GM12878 (cell line): ENCODE results near the gene STX1B. TPM values are rescaled to one million over a fixed set of nuclear protein-coding genes. Genes with fewer than 3 reads are reported as not detected.

ENCODE experiments used
- ATAC-seq: fragments of 200-7000 bp; cut with Tn5 transposase; 3 replicates; pipeline ENCODE4 v1.9.1; 2020; ENCODE audit warnings: mild to moderate bottlenecking, moderate library complexity
- BruUV-seq: library from RNA; stranded (reverse); fragments of 400-500 nt; replicated peaks from 2 replicates; lab custom pipeline; 2021; lab: Mats Ljungman, UMichigan
- CTCF ChIA-PET: fragments of 300-600 bp; sonication (Branson Sonifier 250); formaldehyde crosslinking; extraction: SDS; loops from one replicate; lab custom pipeline; 2021; ENCODE audit warnings: inconsistent platforms; lab: Yijun Ruan, JAX
- POLR2A ChIA-PET: fragments of 350-600 bp; formaldehyde crosslinking; extraction: SDS; loops from one replicate; lab custom pipeline; 2021; ENCODE audit warnings: inconsistent platforms; lab: Charles Lee
- RAD21 ChIA-PET: fragments of 300-600 bp; sonication (Branson Sonifier 250); formaldehyde crosslinking; loops from one replicate; lab custom pipeline; 2023; ENCODE audit warnings: antibody characterized with exemption; ENCODE audit not compliant: unreplicated experiment; lab: Charles Lee
- SMC1A ChIA-PET: fragments of 300-600 bp; sonication (Branson Sonifier 250); formaldehyde crosslinking; loops from one replicate; lab custom pipeline; 2023; ENCODE audit not compliant: unreplicated experiment, uncharacterized antibody; lab: Charles Lee
- DNase-seq: peaks from one replicate; pipeline ENCODE4 v3.0.0-alpha.2; 2011; ENCODE audit warnings: low read depth, low spot score
- FAIRE-seq: peaks from 3 replicates; lab custom pipeline; 2011; peaks lifted over from hg19 to GRCh38; lab: Jason Lieb, UNC
- H2AFZ ChIP-seq: 2 replicates; pipeline ENCODE4 v1.6.0; 2011; ENCODE audit warnings: low read depth, low read length, control low read depth; ENCODE audit not compliant: control insufficient read depth
- H3K27ac ChIP-seq: 2 replicates; pipeline ENCODE4 v1.5.1; 2011; ENCODE audit warnings: control low read depth; ENCODE audit not compliant: control insufficient read depth, insufficient read depth
- H3K27me3 ChIP-seq, 2 experiments: replicated peaks in 1 of 2; 2 replicates each; pipeline versions ENCODE4 v1.6.0 to v1.6.1; 2011; ENCODE audit warnings: low read length in 1 of 2; ENCODE audit not compliant: control insufficient read depth in 2 of 2, insufficient read depth in 2 of 2
- H3K36me3 ChIP-seq, 2 experiments: 2 replicates each; pipeline ENCODE4 v1.5.1; 2011; ENCODE audit warnings: low read length in 1 of 2; ENCODE audit not compliant: control insufficient read depth in 2 of 2, insufficient read depth in 2 of 2
- H3K4me1 ChIP-seq: 2 replicates; pipeline ENCODE4 v1.6.1; 2011; ENCODE audit warnings: mild to moderate bottlenecking, low read length, moderate library complexity, mixed read lengths; ENCODE audit not compliant: control insufficient read depth, insufficient read depth
- H3K4me2 ChIP-seq: 2 replicates; pipeline ENCODE4 v1.6.0; 2011; ENCODE audit warnings: control low read depth; ENCODE audit not compliant: control insufficient read depth, insufficient read depth
- H3K4me3 ChIP-seq: fragments of 200-600 bp; sonication (generic); 2 replicates; pipeline ENCODE4 v1.5.1; 2016
- H3K79me2 ChIP-seq: 2 replicates; pipeline ENCODE4 v1.6.0; 2011; ENCODE audit warnings: low read length; ENCODE audit not compliant: control insufficient read depth, insufficient read depth
- H3K9ac ChIP-seq: 2 replicates; pipeline ENCODE4 v1.8.0; 2011; ENCODE audit warnings: low read length, control low read depth, mixed read lengths; ENCODE audit not compliant: control insufficient read depth, insufficient read depth
- H3K9me3 ChIP-seq: replicated peaks from 3 replicates; pipeline ENCODE4 v1.5.1; 2011; ENCODE audit warnings: mild to moderate bottlenecking, low read length; ENCODE audit not compliant: control insufficient read depth, insufficient read depth
- H4K20me1 ChIP-seq: 2 replicates; pipeline ENCODE4 v1.6.0; 2011; ENCODE audit not compliant: control insufficient read depth, insufficient read depth
- CREM ChIP-seq: IDR thresholded peaks from 2 replicates; pipeline ENCODE4 v1.6.1; 2014; ENCODE audit warnings: antibody characterized with exemption, low read depth
- KDM1A ChIP-seq: fragments of 200-600 bp; sonication (generic); IDR thresholded peaks from 2 replicates; pipeline ENCODE4 v1.6.1; 2016; ENCODE audit warnings: borderline replicate concordance
- MLLT1 ChIP-seq: fragments of 450-650 bp; IDR thresholded peaks from 2 replicates; pipeline ENCODE4 v1.6.1; 2016; ENCODE audit warnings: mild to moderate bottlenecking
- NR2C1 ChIP-seq: fragments of 450-650 bp; IDR thresholded peaks from 2 replicates; pipeline ENCODE4 v1.6.1; 2017; ENCODE audit warnings: antibody characterized with exemption, mild to moderate bottlenecking, moderate library complexity
- PKNOX1 ChIP-seq: fragments of 450-650 bp; IDR thresholded peaks from 2 replicates; pipeline ENCODE4 v1.6.1; 2016; ENCODE audit warnings: mild to moderate bottlenecking
- RAD21 ChIP-seq: IDR thresholded peaks from 2 replicates; pipeline ENCODE4 v1.6.1; 2011; ENCODE audit warnings: mild to moderate bottlenecking, low read depth, low read length, moderate library complexity; ENCODE audit not compliant: insufficient read depth
- SIN3A ChIP-seq: IDR thresholded peaks from 2 replicates; pipeline ENCODE4 v1.6.1; 2012; ENCODE audit warnings: low read depth, low read length, improper control_type of control experiment
- ZBTB11 ChIP-seq: fragments of 450-650 bp; formaldehyde crosslinking; IDR thresholded peaks from 2 replicates; pipeline ENCODE4 v1.5.0; 2022; ENCODE audit warnings: mild to moderate bottlenecking, missing genetic modification characterization
- WGBS: methylation state at CpG from one replicate; pipeline ENCODE4 v1.1.6; 2016; ENCODE audit warnings: low lambda C conversion rate; ENCODE audit not compliant: insufficient replicate concordance, insufficient coverage; ENCODE audit errors: missing lambda C conversion rate; 5-methylcytosine and 5-hydroxymethylcytosine counted together
- in situ Hi-C: fragments of 300-500 bp; cut with MboI; formaldehyde crosslinking; loops from 9 replicates; pipeline ENCODE4 v1.14.3; 2018; ENCODE audit warnings: mixed read lengths
- intact Hi-C: fragments of 100-400 bp; cut with micrococcal nuclease; formaldehyde crosslinking; loops from one replicate; pipeline ENCODE4 v1.14.2; 2022; ENCODE audit not compliant: unreplicated experiment
- polyA plus RNA-seq, 11 experiments: library from polyadenylated mRNA; depleted of rRNA in 4 of 11; unstranded in 6 of 11; stranded (reverse) in 5 of 11; fragments of >200 nt; fragmentation: Nextera tagmentation in 4 of 11; fragmentation: Illumina TruSeq in 1 of 11; extraction: Ambion mirVana in 4 of 11; extraction: Trizol in 1 of 11; gene quantifications; 1 replicate in 1 of 11; 2 replicates in 10 of 11; pipeline versions ENCODE4 v1.2.1 to v1.2.3, GENCODE V29; 2011 to 2016; ENCODE audit warnings: inconsistent platforms in 2 of 11, missing spikeins in 2 of 11, low read depth in 1 of 11
- total RNA-seq, 4 experiments: library from RNA; depleted of rRNA in 3 of 4; stranded (reverse); fragments of >200 nt in 3 of 4; fragmentation: Illumina TruSeq in 1 of 4; extraction: Trizol in 1 of 4; gene quantifications; 2 replicates each; pipeline versions ENCODE4 v1.2.1 to v1.2.3, GENCODE V29; 2013 to 2021

STX1B gene
- total and polyA plus RNA-seq, 10 of the 15 experiments (the other 5 are each of a cell fraction or from before 2014, with no cell fraction given): 0.22 to 2.5 (median 1.1) TPM

- ChIA-PET POLR2A (interaction anchor here (1.1 kb wide), 1 partner anchor 12 kb away, joined by 4 read pairs; no protein-coding TSS in a partner anchor), CTCF (interaction anchor here (1.1 to 2.0 kb wide), 3 partner anchors 23 to 83 kb away, joined by 4 to 5 read pairs (median 4); no protein-coding TSS in a partner anchor)
Measured at GRCh38 chr16:31009120-31009519, 1.3 kb downstream of the STX1B start.

More at GRCh38 chr16:31009120-31009519, 1.3 kb downstream of the STX1B start:
- SMC1A ChIA-PET: interaction anchor here (0.9 to 1.0 kb wide), 3 partner anchors 10 to 293 kb away, joined by 3 read pairs; no protein-coding TSS in a partner anchor
- in situ Hi-C loops (no loop called here), intact Hi-C loops (no loop called here)
- Histone ChIP-seq H4K20me1 (no peaks in the 10 kb centered on the region), H3K9me3 (no peaks in the 10 kb centered on the region), H2AFZ (no peak overlapping the region), H3K27ac (no peak overlapping the region), H3K9ac (no peak overlapping the region), H3K79me2 (no peaks in the 10 kb centered on the region), H3K4me1 (no peaks in the 10 kb centered on the region), H3K4me3 (no peak overlapping the region), H3K36me3 (no peaks in the 10 kb centered on the region), H3K4me2 (no peak overlapping the region), H3K27me3 (peaks cover 3 to 10% of the 10 kb centered on the region in 2 experiments)
- FAIRE-seq: no peak
- TF ChIP-seq NR2C1 (no peak), KDM1A (no peak), MLLT1 (no peak), PKNOX1 (no peak), RAD21 (no peak), ZBTB11 (no peak), CREM (no peak), SIN3A (no peak)
- BruUV-seq: no TSS peak
- no peak for DNase-seq
- RAD21 ChIA-PET: interaction anchor here (0.8 kb wide), 1 partner anchor 15 kb away, joined by 6 read pairs; no protein-coding TSS in a partner anchor
- ATAC-seq: no peak
- WGBS: 21% methylated on average over 7 of the region's 7 CpGs
